Tibial nerve (tissue), 4 donors: ENCODE data around the gene CDH26.

Source experiments
- EP300 ChIP-seq, 2 donors: sonication (generic); formaldehyde crosslinking; IDR thresholded peaks; one replicate each; pipeline ENCODE4 v1.6.1; 2017; ENCODE audit warnings: antibody characterized with exemption in 2 of 2, mild to moderate bottlenecking in 1 of 2
- POLR2A ChIP-seq, 2 donors: fragments of 450-650 bp; IDR thresholded peaks; one replicate each; pipeline ENCODE4 v1.6.1; 2017; ENCODE audit warnings: antibody characterized with exemption in 2 of 2, mild to moderate bottlenecking in 2 of 2, moderate library complexity in 2 of 2
- TF ChIP-seq, protein P1 (sequence below), 5 experiments: fragments of 200-600 bp in 3 of 5; fragments of 450-650 bp in 2 of 5; sonication (generic) in 3 of 5; IDR thresholded peaks; one replicate each; pipeline ENCODE4 v1.5.1; 2016 to 2019; ENCODE audit warnings: antibody characterized with exemption in 5 of 5, mild to moderate bottlenecking in 3 of 5, moderate library complexity in 2 of 5

DNA sequence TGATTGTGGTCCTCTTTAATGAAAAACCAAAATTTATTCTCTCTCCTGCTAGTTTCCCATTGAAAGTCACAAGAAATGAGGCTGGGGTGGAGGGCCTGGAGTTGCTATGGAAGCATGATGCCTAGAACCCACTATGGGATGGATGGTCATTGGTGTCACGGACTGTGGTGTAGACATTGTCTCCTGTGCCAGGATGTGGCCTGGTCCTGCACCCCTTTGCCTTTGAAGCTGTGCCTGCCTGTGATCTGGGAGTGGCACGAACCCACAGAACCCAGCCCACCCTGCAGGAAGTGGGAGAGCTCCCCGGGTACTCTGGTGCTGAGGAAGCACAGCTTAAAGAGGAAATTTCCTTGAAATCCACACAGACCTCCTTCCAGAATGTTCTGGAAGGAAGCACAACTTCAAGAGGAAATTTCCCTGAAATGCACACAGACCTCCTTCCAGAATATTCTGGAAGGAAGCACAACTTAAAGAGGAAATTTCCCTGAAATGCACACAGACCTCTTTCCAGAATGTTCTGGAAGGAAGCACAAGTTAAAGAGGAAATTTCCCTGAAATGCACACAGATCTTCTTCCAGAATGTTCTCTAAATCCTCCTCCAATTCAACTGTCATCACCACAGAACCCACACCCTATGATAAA, 105.6 kb downstream of the CDH26 start:
- TF ChIP-seq, protein P1, sequence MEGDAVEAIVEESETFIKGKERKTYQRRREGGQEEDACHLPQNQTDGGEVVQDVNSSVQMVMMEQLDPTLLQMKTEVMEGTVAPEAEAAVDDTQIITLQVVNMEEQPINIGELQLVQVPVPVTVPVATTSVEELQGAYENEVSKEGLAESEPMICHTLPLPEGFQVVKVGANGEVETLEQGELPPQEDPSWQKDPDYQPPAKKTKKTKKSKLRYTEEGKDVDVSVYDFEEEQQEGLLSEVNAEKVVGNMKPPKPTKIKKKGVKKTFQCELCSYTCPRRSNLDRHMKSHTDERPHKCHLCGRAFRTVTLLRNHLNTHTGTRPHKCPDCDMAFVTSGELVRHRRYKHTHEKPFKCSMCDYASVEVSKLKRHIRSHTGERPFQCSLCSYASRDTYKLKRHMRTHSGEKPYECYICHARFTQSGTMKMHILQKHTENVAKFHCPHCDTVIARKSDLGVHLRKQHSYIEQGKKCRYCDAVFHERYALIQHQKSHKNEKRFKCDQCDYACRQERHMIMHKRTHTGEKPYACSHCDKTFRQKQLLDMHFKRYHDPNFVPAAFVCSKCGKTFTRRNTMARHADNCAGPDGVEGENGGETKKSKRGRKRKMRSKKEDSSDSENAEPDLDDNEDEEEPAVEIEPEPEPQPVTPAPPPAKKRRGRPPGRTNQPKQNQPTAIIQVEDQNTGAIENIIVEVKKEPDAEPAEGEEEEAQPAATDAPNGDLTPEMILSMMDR (IDR thresholded peaks at IDR 0.05): no peak
- TF ChIP-seq POLR2A (IDR thresholded peaks at IDR 0.05) (no peak), EP300 (IDR thresholded peaks at IDR 0.05) (peak in 1 of 2 donors; percentile 14)
